Non-pigmented ciliary epithelial cell (primary cell): ENCODE measurements around the gene IGF2.

ENCODE experiments used
- DNase-seq: peaks from one replicate; pipeline ENCODE4 v3.0.0-alpha.2; 2010; ENCODE audit warnings: low read depth

IGF2 gene

DNA sequence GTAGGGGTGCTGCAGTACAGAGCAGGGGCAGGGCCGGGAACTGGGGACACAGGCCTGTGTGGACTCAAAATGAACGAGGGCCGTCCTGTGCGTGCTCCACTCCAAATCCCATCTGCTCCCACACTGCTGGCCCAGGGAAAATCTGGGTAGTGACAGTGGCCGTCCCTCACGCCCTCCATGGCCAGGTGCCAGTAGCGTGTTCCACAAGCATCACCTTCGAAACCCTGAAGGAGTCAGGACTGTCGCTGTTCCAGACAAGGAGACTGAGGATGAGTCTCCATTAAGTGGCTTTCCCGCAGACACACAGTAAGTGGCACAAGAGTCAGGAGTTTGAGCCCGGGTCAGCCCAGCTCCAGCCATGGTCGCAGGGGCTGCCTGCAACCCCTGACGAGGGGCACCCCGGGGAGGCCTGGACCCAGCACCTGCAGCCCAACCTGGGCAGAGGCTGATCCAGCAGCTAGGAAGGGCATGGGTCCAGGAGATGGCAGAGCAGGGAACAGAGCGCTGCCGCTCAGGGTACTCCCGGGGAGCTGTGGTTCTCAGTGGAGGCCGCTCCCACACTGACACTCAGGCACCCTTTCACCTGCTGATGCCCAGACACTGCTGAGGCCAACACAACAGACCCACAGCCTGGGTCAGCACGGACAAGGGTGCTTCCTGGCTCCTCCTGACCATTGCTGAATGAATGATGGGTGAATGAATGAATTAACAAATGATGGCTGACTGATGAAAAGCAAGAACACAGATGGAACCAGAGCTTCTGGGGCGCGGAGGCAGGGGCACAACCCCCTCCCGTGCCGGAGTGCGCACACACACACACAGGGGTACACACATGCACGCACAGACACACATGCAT is 35.3 kb downstream of the IGF2 start:
- DNase-seq = no peak

DNA sequence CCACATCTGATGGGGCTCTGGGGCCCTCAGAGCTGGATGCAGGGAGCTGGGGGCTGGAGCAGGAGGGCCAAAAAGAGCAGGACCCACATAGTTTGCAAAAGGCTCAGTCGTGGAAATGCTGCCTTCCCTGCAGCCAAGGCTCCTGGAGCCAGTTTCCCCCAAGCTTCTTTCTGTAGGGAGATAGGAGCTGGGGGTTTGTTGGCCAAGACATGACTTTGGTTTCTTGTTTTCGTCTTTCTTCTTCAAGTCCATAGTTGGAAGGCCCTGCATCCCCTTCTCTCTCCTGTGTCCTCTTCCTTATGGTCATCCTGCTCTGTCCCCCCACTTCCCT is 36.3 kb downstream of the IGF2 start:
- DNase-seq = no peak

DNA sequence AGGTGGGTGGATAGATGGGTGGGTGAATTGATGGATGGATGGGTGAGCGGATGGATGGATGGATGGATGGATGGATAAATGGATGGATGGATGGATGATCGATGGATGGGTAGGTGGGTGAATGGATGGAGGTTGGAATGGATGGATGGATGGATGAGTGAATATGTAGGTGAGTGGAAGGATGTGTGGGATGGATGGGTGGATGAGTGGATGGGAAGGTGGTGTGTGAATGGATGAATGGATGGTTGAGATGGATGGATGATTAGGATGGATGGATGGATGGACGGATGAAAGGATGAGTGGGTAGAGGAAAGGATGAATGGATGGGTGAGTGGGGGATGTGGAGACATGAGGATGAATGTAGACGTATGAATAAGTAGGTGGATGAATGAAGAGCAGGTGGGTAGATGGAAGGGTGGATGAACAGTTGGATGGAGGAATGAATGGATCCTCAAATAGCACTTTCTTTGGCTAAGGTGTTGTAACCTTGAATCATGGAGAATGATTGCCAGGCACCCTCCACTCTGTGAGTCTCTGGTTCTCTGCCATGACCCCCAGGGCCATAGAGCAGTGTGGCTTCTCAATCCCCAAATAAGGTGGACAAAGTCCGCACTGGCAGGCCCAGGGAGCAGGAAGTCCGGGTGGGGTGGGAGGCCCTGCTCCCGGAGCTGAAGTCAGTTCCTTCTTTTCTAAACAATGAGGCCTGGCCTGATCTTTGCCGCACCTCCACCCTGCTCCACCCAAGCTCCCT is 36.9 kb downstream of the IGF2 start:
- no peak for DNase-seq

DNA sequence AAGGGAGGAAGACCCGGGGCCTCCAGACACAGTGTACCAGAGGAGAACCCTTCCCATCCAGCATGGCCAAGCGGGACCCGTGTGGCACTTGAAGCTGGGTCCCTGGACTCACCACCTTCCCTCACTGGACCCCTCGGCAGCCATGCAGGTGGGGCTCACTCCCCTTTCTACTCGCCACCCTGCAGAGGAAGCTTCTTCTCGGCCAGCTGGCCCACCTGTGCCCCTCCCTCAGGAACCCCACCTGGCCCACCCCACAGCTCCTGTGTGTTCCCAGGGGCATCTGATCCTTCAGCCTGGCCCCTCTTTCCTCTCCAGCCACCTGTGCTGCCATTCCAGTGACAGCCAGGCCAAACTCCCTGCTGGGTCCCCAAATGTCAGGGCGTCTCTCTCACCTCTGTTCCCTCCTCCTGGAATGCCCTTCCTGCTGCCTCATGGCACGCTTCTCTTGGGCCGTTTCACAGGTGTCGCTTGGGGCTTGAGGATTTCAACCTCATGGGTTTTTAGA is 38.0 kb downstream of the IGF2 start:
- DNase-seq = no peak

DNA sequence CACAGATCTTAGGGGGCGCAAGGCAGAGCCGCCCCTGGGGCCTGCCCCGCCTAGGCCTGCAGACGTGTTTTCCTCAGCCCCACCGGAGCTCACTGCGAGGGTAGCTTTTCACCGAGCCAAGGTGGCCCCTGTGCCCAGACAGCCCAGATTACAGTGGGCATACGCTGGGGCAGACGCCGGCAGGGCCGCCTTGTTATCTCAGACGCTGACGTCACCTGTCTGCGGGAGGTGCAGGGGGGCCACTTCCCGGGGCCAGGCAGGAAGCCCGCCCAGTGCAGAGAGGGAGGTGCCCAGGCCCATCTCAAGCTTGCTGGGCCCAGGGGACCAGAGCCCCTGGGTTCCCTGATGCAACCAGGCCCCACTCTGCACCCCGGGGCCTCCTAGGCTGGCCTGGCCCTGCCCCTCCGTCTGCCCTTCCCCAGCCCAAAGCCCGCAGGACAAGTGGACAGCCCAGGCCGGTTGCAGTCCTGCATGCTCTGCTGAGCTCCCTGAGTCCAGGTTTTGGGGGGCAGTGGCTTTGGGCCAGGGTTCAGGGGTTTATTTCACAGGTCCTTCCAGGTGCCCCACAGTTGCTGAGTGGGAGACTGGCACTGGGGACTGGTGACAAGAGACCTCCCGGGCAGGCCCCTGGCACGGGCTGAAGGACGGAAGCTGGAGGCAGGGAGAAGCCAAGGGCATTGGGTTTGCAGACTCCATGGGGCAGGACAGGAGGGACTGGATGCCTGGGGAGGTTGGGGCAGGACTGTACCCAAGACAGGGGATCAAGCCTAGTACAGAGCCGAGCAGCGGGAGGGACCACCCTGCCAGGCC is 38.6 kb downstream of the IGF2 start:
- no peak for DNase-seq

DNA sequence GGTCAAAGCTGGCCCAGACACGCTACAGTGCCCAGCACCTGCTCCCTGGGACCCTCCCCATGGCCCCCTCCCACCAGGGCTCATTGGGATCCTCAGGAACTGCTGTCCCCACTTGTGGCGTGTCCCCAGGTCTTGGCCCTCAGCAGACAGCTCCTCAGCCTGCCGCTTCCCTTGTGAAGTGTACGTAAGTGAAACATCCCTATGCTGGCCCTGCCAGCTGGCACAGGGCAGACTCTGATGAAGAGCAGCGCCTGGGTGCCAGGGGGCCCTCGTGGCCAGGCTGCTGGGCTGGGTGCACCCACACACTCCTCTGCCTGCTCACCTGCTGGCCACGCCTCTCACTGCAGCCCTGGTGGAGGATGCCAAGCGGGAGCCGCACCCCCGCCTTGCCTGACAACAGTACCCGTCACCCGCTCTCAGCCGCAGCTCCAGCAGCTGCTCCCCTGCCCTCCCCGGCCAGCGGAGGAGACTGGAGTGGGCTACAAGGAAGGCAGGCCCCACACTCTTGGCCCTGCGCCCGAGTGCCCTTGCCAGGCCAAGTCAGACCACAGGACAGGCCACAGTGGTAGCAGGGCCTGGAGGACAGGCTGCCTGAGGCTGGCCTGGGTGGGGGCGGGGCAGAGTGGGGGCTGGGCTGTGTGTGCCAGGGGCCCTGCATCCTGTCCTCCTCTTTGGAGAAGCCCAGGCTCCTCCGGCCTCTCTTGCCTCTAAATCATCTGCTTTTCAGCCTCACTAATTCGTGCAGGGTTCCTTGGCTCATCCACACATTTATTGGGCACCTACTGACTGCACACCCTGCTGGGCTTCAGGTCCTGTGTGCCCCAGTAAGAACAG is 39.5 kb downstream of the IGF2 start:
- DNase-seq = no peak

DNA sequence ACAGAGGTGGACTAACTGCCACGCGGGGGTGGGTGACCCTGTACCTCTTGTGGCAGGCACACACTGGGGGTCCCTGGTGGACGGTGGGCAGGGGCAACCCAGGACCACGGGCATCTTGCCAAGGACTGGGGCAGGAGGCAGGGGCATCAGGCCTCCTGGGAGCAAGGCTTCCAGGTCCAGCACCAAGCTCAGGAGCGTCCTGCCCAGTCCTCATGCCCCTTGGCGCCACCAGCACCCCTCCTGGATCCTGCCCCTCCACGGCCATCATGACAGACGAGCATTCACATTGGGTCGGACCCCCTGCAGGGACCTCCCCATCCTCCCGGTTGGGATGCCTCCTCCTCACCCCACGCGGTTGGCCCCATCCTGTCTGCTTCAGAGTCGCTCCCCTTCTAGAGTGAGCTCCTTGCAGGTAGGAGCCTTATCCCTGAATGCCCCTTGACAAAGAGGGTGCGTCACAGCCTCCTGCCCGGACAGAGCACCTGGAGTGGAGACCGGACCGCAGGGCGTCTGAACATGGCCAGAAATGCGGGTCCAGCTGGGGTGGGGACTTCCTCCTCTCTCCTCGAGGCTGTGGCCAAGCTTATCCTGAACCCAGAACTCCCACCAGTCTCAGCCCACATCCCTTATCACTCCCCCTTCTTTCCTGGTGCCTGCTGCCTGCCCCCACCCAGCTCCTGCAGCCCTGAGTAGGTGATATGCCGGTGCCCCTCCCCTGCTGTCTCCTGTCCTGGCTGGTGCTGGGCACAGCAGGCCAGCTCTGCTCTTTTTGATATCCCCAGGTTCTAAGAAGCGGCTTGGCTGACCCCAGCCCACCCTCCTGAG is 40.3 kb downstream of the IGF2 start:
- DNase-seq = no peak

DNA sequence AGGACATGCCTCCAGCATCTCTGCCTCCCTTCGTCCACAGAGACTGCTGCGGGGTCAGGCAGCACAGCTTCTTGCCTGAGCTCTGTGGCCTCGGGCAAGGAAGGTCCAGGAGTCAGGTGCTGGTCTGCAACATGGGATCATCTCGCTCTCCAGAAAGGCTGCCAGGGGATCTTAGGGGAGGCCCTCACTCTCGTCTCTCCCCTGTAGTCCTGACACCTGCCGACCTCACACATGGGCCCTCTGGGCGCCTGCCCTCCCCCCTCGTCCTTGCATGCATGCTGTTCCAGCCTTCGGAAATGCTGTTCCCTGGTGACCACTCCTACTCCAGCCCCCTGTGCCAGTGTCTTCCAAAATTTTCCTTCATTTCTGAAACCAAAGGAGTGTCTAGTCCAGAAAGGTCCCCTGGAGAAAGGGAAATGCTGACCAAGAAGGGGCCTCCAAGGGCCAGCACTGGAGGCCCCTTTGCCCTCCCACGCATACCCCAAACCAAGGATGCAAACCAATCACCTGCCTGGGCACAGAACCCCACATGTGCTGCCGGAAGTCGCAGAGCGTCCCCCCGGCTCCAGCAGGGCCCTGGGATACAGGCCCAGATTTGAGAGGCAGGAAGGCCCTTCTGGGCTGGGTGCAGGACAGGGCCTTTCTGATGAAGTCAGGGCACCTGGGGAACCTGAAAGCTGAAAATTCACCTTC is 41.0 kb downstream of the IGF2 start:
- no peak for DNase-seq

DNA sequence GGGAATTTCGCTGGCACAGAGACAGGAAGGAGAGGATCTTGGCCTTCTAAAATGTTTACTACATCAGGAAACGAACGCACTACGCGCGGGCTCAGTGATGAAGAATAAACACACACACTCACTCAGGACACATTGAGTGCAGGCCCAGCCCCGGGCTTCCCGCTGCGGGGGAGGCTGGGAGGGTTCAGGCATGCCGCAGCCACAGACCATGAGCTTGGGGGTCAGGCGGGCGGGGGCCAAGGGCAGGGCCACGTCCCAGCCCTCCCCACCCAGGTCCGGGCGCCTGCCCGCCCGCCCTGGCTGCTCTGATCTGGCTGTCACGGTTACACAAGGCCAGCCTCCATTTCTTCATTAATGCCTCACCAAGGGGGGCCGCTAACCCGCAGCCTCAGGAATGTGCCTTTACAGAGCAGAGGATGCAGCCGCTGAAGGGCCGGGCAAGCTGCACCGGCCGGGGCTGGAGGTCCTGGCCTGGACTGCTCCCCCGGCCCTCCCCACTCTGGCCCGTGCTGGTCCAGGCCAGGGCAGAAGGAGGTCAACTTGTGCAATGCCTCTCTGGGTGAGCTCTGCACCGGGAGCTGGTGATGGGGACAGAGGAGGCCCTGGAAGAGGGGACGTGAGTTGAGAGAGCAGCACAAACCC is 41.7 kb downstream of the IGF2 start:
- no peak for DNase-seq

DNA sequence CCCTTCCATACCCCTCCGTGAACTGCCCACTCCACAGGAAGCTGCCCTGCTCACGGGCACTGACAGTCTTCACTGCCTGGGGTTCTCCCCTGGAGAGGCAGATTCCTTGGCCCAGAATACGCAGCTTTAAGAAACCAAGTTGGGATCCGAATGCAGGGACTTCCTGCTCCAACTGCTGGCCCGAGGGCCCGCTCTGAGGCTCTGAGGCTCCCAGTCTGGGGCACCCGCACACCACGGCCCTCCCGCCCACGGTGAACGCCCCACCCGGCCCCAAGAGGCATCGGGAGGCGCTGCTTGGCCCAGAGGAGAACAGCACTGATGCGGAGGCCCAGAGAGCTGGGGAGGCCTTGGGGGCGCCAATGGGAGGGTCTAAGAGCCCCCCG is 42.3 kb downstream of the IGF2 start:
- no peak for DNase-seq

DNA sequence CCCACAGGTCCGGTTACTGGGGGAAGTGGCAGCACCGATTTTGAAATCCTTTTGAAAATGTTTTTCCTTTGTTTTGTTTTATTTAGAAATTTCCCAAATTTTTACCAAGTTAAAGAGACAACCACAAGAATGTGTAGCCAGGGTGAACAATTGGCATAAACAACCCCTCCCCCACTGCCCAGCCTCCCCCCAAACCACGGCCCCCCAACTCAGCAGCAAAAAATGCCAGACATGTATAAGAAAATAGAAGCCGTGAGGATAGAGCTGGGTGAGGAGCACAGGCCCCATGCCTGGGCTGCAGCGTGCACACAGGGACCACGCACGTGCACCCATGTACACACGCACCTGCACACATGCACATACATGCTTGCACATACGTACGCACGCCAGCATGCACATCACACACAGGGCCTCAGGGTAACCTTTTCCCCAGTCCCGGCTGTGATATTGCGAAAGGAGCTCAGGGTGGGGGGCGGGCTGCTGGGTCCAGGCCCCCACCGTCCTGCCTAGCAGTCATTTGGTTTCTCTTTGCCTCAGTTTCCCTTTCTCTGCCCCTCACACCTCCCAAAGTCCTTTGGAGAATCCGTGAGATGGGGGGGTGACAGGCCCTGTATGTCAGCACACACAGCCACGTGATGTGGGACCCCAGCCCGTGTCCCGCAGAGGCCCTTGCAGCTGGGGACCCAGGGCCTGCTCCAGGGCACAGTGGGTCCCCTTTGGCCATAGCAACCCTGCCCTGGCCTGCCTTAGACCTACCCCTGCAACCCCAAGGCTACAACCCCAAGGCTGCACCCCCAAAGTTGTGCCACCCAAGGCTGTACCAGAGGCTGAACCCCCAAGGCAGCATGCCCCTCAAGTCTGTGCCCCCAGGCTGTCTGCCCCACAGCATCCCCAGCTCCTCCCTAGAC is 42.9 kb downstream of the IGF2 start:
- DNase-seq = no peak

DNA sequence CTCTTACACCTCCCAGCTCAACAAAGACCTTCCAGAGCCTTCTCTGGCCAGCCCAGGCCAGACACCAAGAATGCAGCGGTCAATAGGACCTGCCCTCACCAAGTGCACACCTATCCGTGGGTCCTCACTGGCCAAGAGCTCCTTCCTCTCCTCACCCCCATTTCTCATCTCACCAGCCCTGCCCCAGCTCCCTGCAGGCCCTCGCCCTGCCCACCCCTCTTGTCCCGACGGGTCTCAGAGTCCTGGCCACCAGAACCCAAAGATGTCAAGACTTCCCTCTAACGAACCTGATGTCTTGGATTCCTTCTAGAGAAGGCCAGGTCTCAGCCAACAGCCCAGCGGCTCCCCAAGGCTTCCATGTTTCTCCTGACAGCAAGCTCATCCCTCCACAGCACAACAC is 43.6 kb downstream of the IGF2 start:
- DNase-seq = no peak

DNA sequence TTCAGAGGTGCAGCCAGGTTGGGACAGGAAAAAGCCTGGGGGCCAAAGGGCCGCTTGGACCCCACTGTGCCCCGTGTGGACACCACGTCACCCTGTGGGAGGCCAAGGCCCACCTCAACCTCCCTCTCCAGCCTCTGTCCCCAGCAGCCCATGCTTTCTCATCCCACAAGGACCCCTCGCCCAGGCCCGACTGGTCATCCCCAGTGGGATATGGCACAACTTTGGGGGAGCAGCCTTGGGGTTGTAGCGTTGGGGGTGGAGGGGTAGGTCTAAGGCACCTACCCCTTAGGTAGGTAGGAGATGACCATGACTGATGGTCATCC is 44.0 kb downstream of the IGF2 start:
- DNase-seq = no peak

DNA sequence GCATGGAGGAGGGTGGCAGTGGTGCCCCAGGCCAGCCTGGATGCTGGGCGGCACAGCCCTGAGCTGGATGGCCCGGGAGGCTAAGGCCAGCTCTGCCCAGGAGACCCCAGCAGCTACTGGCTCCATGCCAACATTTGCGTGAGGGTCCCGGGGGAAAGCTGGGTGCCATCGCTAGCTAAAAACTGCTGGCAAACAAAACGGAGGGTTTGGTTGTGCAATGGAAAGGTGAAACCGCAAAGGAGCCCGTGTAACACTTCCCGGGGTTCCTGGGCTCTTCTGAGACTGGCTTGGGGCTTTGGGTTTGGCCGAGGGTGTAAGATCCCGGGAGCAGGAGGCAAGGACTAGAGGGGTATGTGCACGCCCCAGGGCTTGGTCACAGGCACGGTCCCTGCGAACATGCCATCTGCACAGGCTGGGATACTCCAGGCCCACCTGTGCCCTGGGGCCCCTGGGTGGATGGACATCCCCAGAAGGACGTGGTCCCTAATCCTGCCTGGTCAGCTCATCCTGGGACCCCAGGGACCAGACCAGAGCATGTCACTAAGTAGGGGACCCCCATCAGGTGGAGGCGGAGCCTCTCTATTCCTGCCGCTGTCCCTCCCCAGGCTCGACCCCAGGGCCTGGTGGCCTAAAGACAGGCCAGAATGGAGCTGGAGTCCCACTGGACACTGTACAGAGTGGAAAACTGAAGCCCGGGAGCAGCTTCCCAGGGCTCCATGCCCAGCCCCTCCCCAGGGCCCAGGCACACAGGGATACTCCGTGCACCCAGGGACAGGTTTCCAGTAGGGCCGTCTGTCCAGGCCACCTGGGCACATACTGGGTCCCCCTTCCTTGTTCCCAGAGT is 44.6 kb downstream of the IGF2 start:
- no peak for DNase-seq

DNA sequence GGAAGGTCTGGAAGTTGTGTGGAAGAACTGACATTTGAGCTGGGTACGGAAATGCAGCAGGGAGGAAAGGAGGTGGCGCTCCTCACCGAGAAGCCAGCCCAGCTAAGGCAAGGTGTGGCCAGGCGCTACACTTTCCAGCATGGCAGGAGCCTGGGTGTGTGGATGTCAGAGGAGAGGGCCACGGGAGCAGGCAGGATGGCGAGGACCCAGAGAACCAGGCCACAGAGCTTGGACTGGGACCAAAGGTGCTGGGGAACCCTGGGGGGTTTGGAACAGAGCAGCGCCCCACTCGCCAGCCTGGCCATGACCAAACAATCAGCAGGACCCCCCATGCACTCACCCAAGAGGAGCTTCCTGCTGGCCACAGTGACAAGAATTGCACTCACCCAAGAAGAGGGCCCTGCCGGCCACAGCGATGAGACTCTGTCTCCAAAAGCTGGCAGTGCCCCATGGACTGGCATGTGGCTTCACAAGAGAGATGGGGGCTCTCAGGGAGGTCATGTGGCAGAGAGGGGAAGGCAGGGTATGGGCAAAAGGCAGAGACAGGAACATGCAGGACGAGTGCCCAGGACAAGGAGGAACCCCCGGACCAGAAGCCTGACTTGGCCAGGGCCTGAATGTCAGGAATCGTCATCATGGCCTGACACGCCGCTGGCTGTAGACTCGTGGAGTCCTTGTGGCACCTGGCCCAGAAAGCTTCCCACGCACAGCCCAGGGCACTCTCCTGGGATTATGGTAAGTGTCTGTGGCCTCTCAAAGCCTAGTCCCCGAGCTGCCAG is 45.4 kb downstream of the IGF2 start:
- DNase-seq = no peak

DNA sequence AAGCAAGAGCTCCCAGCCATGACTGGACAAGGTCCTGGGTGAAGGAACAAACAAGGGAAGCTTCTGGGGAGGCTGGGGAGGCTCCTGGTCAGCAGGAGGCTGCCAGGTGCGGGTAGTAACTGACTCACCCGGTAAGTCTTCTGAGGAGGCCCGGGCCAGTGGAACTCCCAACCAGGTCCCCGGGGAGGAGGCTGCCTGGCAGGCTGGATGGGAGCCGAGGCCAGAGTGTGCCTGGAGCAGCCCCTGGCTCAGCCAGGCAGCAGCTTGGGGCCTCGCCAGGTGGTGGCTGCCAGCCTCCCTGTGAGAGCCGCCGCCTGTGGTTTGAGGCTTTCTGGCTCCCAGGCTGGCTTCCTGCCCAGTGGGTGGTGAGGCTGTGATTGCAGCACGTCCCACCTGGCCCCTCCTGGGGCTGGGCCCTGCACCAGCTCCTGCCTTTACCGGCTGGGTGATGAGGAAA is 46.2 kb downstream of the IGF2 start:
- no peak for DNase-seq

DNA sequence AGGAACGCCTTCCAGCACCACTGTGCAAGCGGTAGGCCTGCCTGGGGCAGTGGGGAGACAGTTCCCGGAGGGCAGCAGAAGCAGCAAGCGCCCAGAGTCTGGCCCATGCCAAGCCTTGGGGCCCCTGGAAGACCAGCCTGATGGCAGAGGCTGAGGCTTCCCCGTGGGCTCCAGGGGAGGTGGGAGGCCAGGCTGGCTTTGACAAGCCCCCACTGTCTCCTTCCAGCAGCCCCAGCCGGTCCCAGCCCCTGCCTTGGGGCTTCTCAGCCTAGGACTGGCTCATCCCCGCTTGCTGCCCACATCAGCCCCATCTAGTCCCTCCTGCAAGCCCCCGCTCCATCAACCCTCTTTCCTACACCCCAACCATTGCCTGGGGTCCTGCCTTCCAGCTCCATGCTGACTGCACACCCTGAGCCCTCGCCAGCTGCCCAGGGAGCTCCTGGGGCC is 46.7 kb downstream of the IGF2 start:
- no peak for DNase-seq
